ENCODE results near the gene LMBR1L. TPM values are rescaled to one million over a fixed set of nuclear protein-coding genes. Genes with fewer than 3 reads are reported as not detected.
A peak's percentile ranks its signal among the peaks of the same experiment; 100 is the strongest.

The LMBR1L gene
- total and polyA plus RNA-seq, 10 of the 15 experiments (the other 5 are each of a cell fraction or from before 2014, with no cell fraction given): 2.1 to 42.6 (median 20.0) TPM

GRCh38 chr12:49069507-49070346 lies 40.9 kb downstream of the LMBR1L start, which contains the start of gene RHEBL1 (continued):
- TF ChIP-seq ZNF592 (IDR thresholded peaks at IDR 0.05) (no peak), EGR1 (IDR thresholded peaks at IDR 0.05; ENCODE audit: borderline replicate concordance in 1 of 2, low read depth in 2 of 2, low read length in 2 of 2) (no peak), NBN (IDR thresholded peaks at IDR 0.05) (no peak; the same call in none of the 2 replicates), MYB (IDR thresholded peaks at IDR 0.05; ENCODE audit: borderline replicate concordance, low read depth, low read length) (no peak), CBX5 (IDR thresholded peaks at IDR 0.05; ENCODE audit: low read depth) (no peak), HSF1 (IDR thresholded peaks at IDR 0.05; ENCODE audit: low read depth, low read length) (peak; percentile 87; the same call in 1 of the 2 replicates), CEBPZ (IDR thresholded peaks at IDR 0.05; ENCODE audit: low read depth, low read length) (no peak), SIN3A (IDR thresholded peaks at IDR 0.05; ENCODE audit: low read depth, low read length) (peak; percentile 88; the same call in 1 of the 2 replicates), PKNOX1 (IDR thresholded peaks at IDR 0.05) (peak; percentile 31), STAT3 (IDR thresholded peaks at IDR 0.05; ENCODE audit: low read depth, low read length) (no peak), CBX3 (IDR thresholded peaks at IDR 0.05; ENCODE audit: borderline replicate concordance, low read depth) (no peak), MEF2B (IDR thresholded peaks at IDR 0.05; ENCODE audit: partially characterized antibody, poor library complexity, severe bottlenecking) (peak; percentile 78), SREBF2 (IDR thresholded peaks at IDR 0.05; ENCODE audit: low read length) (no peak), RAD51 (IDR thresholded peaks at IDR 0.05) (peak; percentile 96), HDAC2 (IDR thresholded peaks at IDR 0.05) (0 out of 2 replicates have a peak, but pooled peaks have one; percentile 77), GABPA (IDR thresholded peaks at IDR 0.05; ENCODE audit: low read depth) (no peak)

All from GM12878 (cell line).